Natural killer cell treated with Interleukin-12 subunit alpha and Interleukin-12 subunit beta and Interleukin-15 and Interleukin-18, amount 100 ng/mL, for 72 hours (primary cell): ENCODE results near the gene PROM1. TPM values are rescaled to one million over a fixed set of nuclear protein-coding genes. Genes with fewer than 3 reads are reported as not detected.

ENCODE experiments used
- ATAC-seq, 2 donors: fragments of 150-1000 bp; cut with Tn5 transposase in 1 of 2; sonication (Bioruptor Pico), chemical (Tn5 transposase) in 1 of 2; 2 replicates each; pipeline ENCODE4 v1.10.0; 2021
- DNase-seq: peaks from one replicate; pipeline ENCODE4 v3.0.0; 2022; ENCODE audit warnings: low spot score
- H3K27ac Mint-ChIP-seq, 2 donors: 1 replicate in 1 of 2; 2 replicates in 1 of 2; pipeline ENCODE4 v1.8.0; 2022; ENCODE audit warnings: mixed read lengths in 2 of 2, mild to moderate bottlenecking in 1 of 2, moderate library complexity in 1 of 2
- H3K27me3 Mint-ChIP-seq, 2 donors: 1 replicate in 1 of 2; 2 replicates in 1 of 2; pipeline ENCODE4 v1.8.0; 2022; ENCODE audit warnings: mixed read lengths in 2 of 2
- H3K36me3 Mint-ChIP-seq: one replicate; pipeline ENCODE4 v1.8.0; 2022; ENCODE audit warnings: mixed read lengths
- H3K4me1 Mint-ChIP-seq, 2 donors: 1 replicate in 1 of 2; 2 replicates in 1 of 2; pipeline ENCODE4 v1.8.0; 2022; ENCODE audit warnings: low read depth in 2 of 2, mixed read lengths in 2 of 2, mild to moderate bottlenecking in 1 of 2
- H3K4me3 Mint-ChIP-seq: one replicate; pipeline ENCODE4 v1.8.0; 2022; ENCODE audit warnings: mixed read lengths
- H3K9me3 Mint-ChIP-seq: 2 replicates; pipeline ENCODE4 v1.8.0; 2022; ENCODE audit warnings: mixed read lengths
- total RNA-seq, 2 donors: library from RNA; stranded (reverse); gene quantifications; one replicate each; pipeline ENCODE4 v1.2.3, GENCODE V29; 2022

The PROM1 gene
- under 1 TPM; 0.24 to 0.92 TPM for total RNA-seq

GRCh38 chr4:16083241-16084191 is at the start of gene PROM1:
TSS of gene PROM1 (minus strand) at chr4:16084023. CDS start at chr4:16075906, 8,117 bp downstream.
- H3K27me3 Mint-ChIP-seq = peaks cover 51 to 57% of the 10 kb centered on the region in 2 donors
- H3K36me3 Mint-ChIP-seq = peaks cover 6% of the 10 kb centered on the region
- H3K9me3 Mint-ChIP-seq = no peaks in the 10 kb centered on the region
- H3K4me1 Mint-ChIP-seq = peaks cover 11 to 16% of the 10 kb centered on the region in 2 donors
- DNase-seq = no peak
- H3K4me3 Mint-ChIP-seq = peak within 1 kb of the TSS; percentile 74
- peak; percentile 6 to 59 for ATAC-seq
- no peak within 1 kb of the TSS for H3K27ac Mint-ChIP-seq

GRCh38 chr4:16133406-16133805 is 49.6 kb upstream of the PROM1 start:
- peaks cover 5 to 14% of the 10 kb centered on the region in 2 donors for H3K27me3 Mint-ChIP-seq
- no peak overlapping the region for H3K4me3 Mint-ChIP-seq
- DNase-seq (no peak), ATAC-seq (no peak)
- H3K36me3 Mint-ChIP-seq = no peaks in the 10 kb centered on the region
- H3K27ac Mint-ChIP-seq = no peak overlapping the region
- H3K4me1 Mint-ChIP-seq = no peaks in the 10 kb centered on the region
- H3K9me3 Mint-ChIP-seq = peaks cover 4% of the 10 kb centered on the region

- no peak for DNase-seq
- ATAC-seq = no peak
- Mint-ChIP-seq H3K4me3 (no peak overlapping the region), H3K36me3 (no peaks in the 10 kb centered on the region), H3K27me3 (peaks cover 5 to 21% of the 10 kb centered on the region in 2 donors), H3K4me1 (no peaks in the 10 kb centered on the region), H3K27ac (no peak overlapping the region), H3K9me3 (peaks cover 4% of the 10 kb centered on the region)
These were observed 47.5 kb upstream of the PROM1 start for GRCh38 chr4:16131293-16131692.

- no peak overlapping the region for H3K27ac Mint-ChIP-seq
- H3K4me1 Mint-ChIP-seq = peaks cover 0 to 10% of the 10 kb centered on the region in 2 donors
- ATAC-seq (no peak), DNase-seq (no peak)
- no peaks in the 10 kb centered on the region for H3K36me3 Mint-ChIP-seq
- H3K4me3 Mint-ChIP-seq = no peak overlapping the region
- H3K9me3 Mint-ChIP-seq = peaks cover 2% of the 10 kb centered on the region
- H3K27me3 Mint-ChIP-seq = peaks cover 2 to 21% of the 10 kb centered on the region in 2 donors
These were observed 45.5 kb upstream of the PROM1 start for GRCh38 chr4:16129336-16129735.

GRCh38 chr4:16126714-16127113 is 42.9 kb upstream of the PROM1 start:
- H3K4me3 Mint-ChIP-seq = no peak overlapping the region
- no peaks in the 10 kb centered on the region for H3K9me3 Mint-ChIP-seq
- H3K36me3 Mint-ChIP-seq = no peaks in the 10 kb centered on the region
- no peak overlapping the region for H3K27ac Mint-ChIP-seq
- ATAC-seq (no peak), DNase-seq (no peak)
- H3K4me1 Mint-ChIP-seq = peaks cover 0 to 21% of the 10 kb centered on the region in 2 donors
- peaks cover 0 to 11% of the 10 kb centered on the region in 2 donors for H3K27me3 Mint-ChIP-seq

GRCh38 chr4:16125571-16126445 is 42.0 kb upstream of the PROM1 start:
- Mint-ChIP-seq H3K4me3 (no peak overlapping the region), H3K9me3 (no peaks in the 10 kb centered on the region), H3K27me3 (peaks cover 0 to 11% of the 10 kb centered on the region in 2 donors), H3K4me1 (peaks cover 0 to 25% of the 10 kb centered on the region in 2 donors), H3K36me3 (no peaks in the 10 kb centered on the region), H3K27ac (peak overlapping the region in 1 of 2 donors; percentile 73)
- peak in 1 of 2 donors; percentile 58 for ATAC-seq
- DNase-seq = no peak

- Mint-ChIP-seq H3K9me3 (no peaks in the 10 kb centered on the region), H3K27me3 (peaks cover 0 to 19% of the 10 kb centered on the region in 2 donors), H3K36me3 (no peaks in the 10 kb centered on the region), H3K27ac (peak overlapping the region in 1 of 2 donors; percentile 68), H3K4me1 (peaks cover 0 to 27% of the 10 kb centered on the region in 2 donors), H3K4me3 (no peak overlapping the region)
- ATAC-seq (no peak), DNase-seq (no peak)
These were observed 40.4 kb upstream of the PROM1 start for GRCh38 chr4:16124232-16124631.

- Mint-ChIP-seq H3K4me1 (peaks cover 0 to 27% of the 10 kb centered on the region in 2 donors), H3K4me3 (no peak overlapping the region), H3K27me3 (peaks cover 0 to 22% of the 10 kb centered on the region in 2 donors), H3K27ac (peak overlapping the region in 1 of 2 donors; percentile 68), H3K9me3 (no peaks in the 10 kb centered on the region), H3K36me3 (no peaks in the 10 kb centered on the region)
- DNase-seq (no peak), ATAC-seq (peak in 1 of 2 donors; percentile 4)
These were observed 39.7 kb upstream of the PROM1 start for GRCh38 chr4:16123356-16124084.

GRCh38 chr4:16122784-16123183 is 39.0 kb upstream of the PROM1 start:
- peaks cover 0 to 27% of the 10 kb centered on the region in 2 donors for H3K4me1 Mint-ChIP-seq
- no peaks in the 10 kb centered on the region for H3K9me3 Mint-ChIP-seq
- no peak overlapping the region for H3K4me3 Mint-ChIP-seq
- H3K36me3 Mint-ChIP-seq = no peaks in the 10 kb centered on the region
- DNase-seq (no peak), ATAC-seq (peak in 1 of 2 donors; percentile 66)
- H3K27ac Mint-ChIP-seq = no peak overlapping the region
- H3K27me3 Mint-ChIP-seq = peaks cover 0 to 17% of the 10 kb centered on the region in 2 donors

- Mint-ChIP-seq H3K4me1 (peaks cover 0 to 27% of the 10 kb centered on the region in 2 donors), H3K36me3 (no peaks in the 10 kb centered on the region), H3K27me3 (peaks cover 0 to 15% of the 10 kb centered on the region in 2 donors), H3K27ac (peak overlapping the region in 1 of 2 donors; percentile 50), H3K4me3 (no peak overlapping the region), H3K9me3 (no peaks in the 10 kb centered on the region)
- DNase-seq (no peak), ATAC-seq (no peak)
These were observed 38.5 kb upstream of the PROM1 start for GRCh38 chr4:16122308-16122711.

- H3K36me3 Mint-ChIP-seq = no peaks in the 10 kb centered on the region
- H3K9me3 Mint-ChIP-seq = no peaks in the 10 kb centered on the region
- peak in 1 of 2 donors; percentile 25 for ATAC-seq
- DNase-seq = no peak
- H3K4me3 Mint-ChIP-seq = no peak overlapping the region
- peaks cover 7 to 19% of the 10 kb centered on the region in 2 donors for H3K27me3 Mint-ChIP-seq
- H3K4me1 Mint-ChIP-seq = peaks cover 0 to 23% of the 10 kb centered on the region in 2 donors
- H3K27ac Mint-ChIP-seq = peak overlapping the region in 1 of 2 donors; percentile 53
These were observed 36.9 kb upstream of the PROM1 start for GRCh38 chr4:16120720-16121119.

- Mint-ChIP-seq H3K4me3 (no peak overlapping the region), H3K27ac (peak overlapping the region in 1 of 2 donors; percentile 14), H3K9me3 (no peaks in the 10 kb centered on the region), H3K27me3 (peaks cover 7 to 25% of the 10 kb centered on the region in 2 donors), H3K36me3 (no peaks in the 10 kb centered on the region), H3K4me1 (peaks cover 0 to 17% of the 10 kb centered on the region in 2 donors)
- ATAC-seq (no peak), DNase-seq (no peak)
These were observed 36.2 kb upstream of the PROM1 start for GRCh38 chr4:16119981-16120380.

GRCh38 chr4:16118090-16118489 is 34.3 kb upstream of the PROM1 start:
- H3K36me3 Mint-ChIP-seq = no peaks in the 10 kb centered on the region
- DNase-seq (no peak), ATAC-seq (no peak)
- H3K4me1 Mint-ChIP-seq = peaks cover 0 to 16% of the 10 kb centered on the region in 2 donors
- H3K27me3 Mint-ChIP-seq = peaks cover 12 to 30% of the 10 kb centered on the region in 2 donors
- H3K27ac Mint-ChIP-seq = no peak overlapping the region
- no peak overlapping the region for H3K4me3 Mint-ChIP-seq
- no peaks in the 10 kb centered on the region for H3K9me3 Mint-ChIP-seq
